Loucy (cell line): ENCODE results near the gene CGB1.
A peak's percentile ranks its signal among the peaks of the same experiment; 100 is the strongest.

Experiments used
- H2AFZ ChIP-seq: fragments of 200-600 bp; sonication (generic); 2 replicates; pipeline ENCODE4 v1.6.0; 2016; ENCODE audit warnings: antibody characterized with exemption, mild to moderate bottlenecking, low read length, moderate library complexity
- H3F3A ChIP-seq: fragments of 200-600 bp; 2 replicates; pipeline ENCODE4 v1.6.0; 2016; ENCODE audit warnings: antibody characterized with exemption, low read depth, mild to moderate bottlenecking
- H3K27me3 ChIP-seq: fragments of 200-600 bp; sonication (generic); 2 replicates; pipeline ENCODE4 v1.6.1; 2014; ENCODE audit warnings: low read length, mild to moderate bottlenecking; ENCODE audit not compliant: insufficient read depth, poor library complexity, severe bottlenecking
- H3K36me3 ChIP-seq: fragments of 200-600 bp; sonication (generic); 2 replicates; pipeline ENCODE4 v1.6.1; 2016; ENCODE audit warnings: low read length; ENCODE audit not compliant: insufficient read depth
- H3K4me1 ChIP-seq: fragments of 200-600 bp; sonication (generic); 2 replicates; pipeline ENCODE4 v1.5.1; 2014; ENCODE audit warnings: low read length, mild to moderate bottlenecking; ENCODE audit not compliant: insufficient read depth, poor library complexity, severe bottlenecking
- H3K4me2 ChIP-seq: fragments of 200-600 bp; sonication (generic); 2 replicates; pipeline ENCODE4 v1.6.0; 2014; ENCODE audit warnings: antibody characterized with exemption, low read length, low read depth, mild to moderate bottlenecking; ENCODE audit not compliant: poor library complexity, severe bottlenecking
- H3K4me3 ChIP-seq: fragments of 200-600 bp; sonication (generic); 2 replicates; pipeline ENCODE4 v1.5.1; 2014; ENCODE audit warnings: low read length, mild to moderate bottlenecking, mixed read lengths; ENCODE audit not compliant: poor library complexity, severe bottlenecking
- H3K79me2 ChIP-seq: fragments of 200-600 bp; sonication (generic); 2 replicates; pipeline ENCODE4 v1.6.1; 2014; ENCODE audit warnings: low read length; ENCODE audit not compliant: insufficient read depth
- H3K9ac ChIP-seq: fragments of 200-600 bp; sonication (generic); 2 replicates; pipeline ENCODE4 v1.6.0; 2014; ENCODE audit warnings: mild to moderate bottlenecking, low read depth, low read length, moderate library complexity; ENCODE audit not compliant: poor library complexity, severe bottlenecking
- H3K9me2 ChIP-seq: fragments of 200-600 bp; sonication (generic); replicated peaks from 2 replicates; pipeline ENCODE4 v1.6.1; 2016; ENCODE audit warnings: low read depth, low read length, mixed read lengths
- H3K9me3 ChIP-seq: fragments of 200-600 bp; sonication (generic); 2 replicates; pipeline ENCODE4 v1.6.1; 2014; ENCODE audit warnings: mild to moderate bottlenecking, antibody characterized with exemption, low read length, low read depth; ENCODE audit not compliant: insufficient read depth
- H4K20me1 ChIP-seq: fragments of 200-600 bp; sonication (generic); 2 replicates; pipeline ENCODE4 v1.6.0; 2014; ENCODE audit warnings: antibody characterized with exemption, low read length, mild to moderate bottlenecking; ENCODE audit not compliant: insufficient read depth, poor library complexity, severe bottlenecking
- CTCF ChIP-seq: fragments of 200-600 bp; sonication (generic); conservative IDR thresholded peaks from 2 replicates; pipeline ENCODE4 v1.5.1; 2014; ENCODE audit warnings: mild to moderate bottlenecking, antibody characterized with exemption, low read length
- EZH2phosphoT487 ChIP-seq: fragments of 200-600 bp; IDR thresholded peaks from 2 replicates; pipeline ENCODE4 v1.6.1; 2018; ENCODE audit warnings: antibody characterized with exemption, mild to moderate bottlenecking, moderate library complexity, borderline replicate concordance

Gene CGB1

GRCh38 chr19:49067554-49067953 is 30.9 kb upstream of the CGB1 start:
- no peaks in the 10 kb centered on the region for H3K79me2 ChIP-seq
- TF ChIP-seq CTCF (no peak), EZH2phosphoT487 (no peak)
- H3K4me3 ChIP-seq: no peak overlapping the region
- no peaks in the 10 kb centered on the region for H4K20me1 ChIP-seq
- no peaks in the 10 kb centered on the region for H3K9me3 ChIP-seq
- no peak overlapping the region for H2AFZ ChIP-seq
- no peaks in the 10 kb centered on the region for H3K9me2 ChIP-seq
- H3K4me1 ChIP-seq: no peaks in the 10 kb centered on the region
- no peaks in the 10 kb centered on the region for H3F3A ChIP-seq
- H3K9ac ChIP-seq: no peak overlapping the region
- H3K4me2 ChIP-seq: no peak overlapping the region
- H3K27me3 ChIP-seq: no peaks in the 10 kb centered on the region
- no peaks in the 10 kb centered on the region for H3K36me3 ChIP-seq

- Histone ChIP-seq H3K4me1 (no peaks in the 10 kb centered on the region), H2AFZ (no peak overlapping the region), H3K9me2 (no peaks in the 10 kb centered on the region), H3K9me3 (no peaks in the 10 kb centered on the region), H3K36me3 (no peaks in the 10 kb centered on the region), H4K20me1 (no peaks in the 10 kb centered on the region), H3F3A (no peaks in the 10 kb centered on the region), H3K4me2 (no peak overlapping the region), H3K9ac (no peak overlapping the region), H3K79me2 (no peaks in the 10 kb centered on the region), H3K27me3 (no peaks in the 10 kb centered on the region), H3K4me3 (no peak overlapping the region)
- TF ChIP-seq CTCF (no peak), EZH2phosphoT487 (no peak)
Measured at GRCh38 chr19:49065905-49066512, 29.3 kb upstream of the CGB1 start.

GRCh38 chr19:49064768-49065611 is 28.3 kb upstream of the CGB1 start, which contains the start of gene NTF4:
TSS of gene NTF4 (minus strand) at chr19:49064818. CDS start at chr19:49061997, 2,821 bp downstream.
- Histone ChIP-seq H2AFZ (no peak within 1 kb of the TSS), H3F3A (no peaks in the 10 kb centered on the region), H3K4me1 (no peaks in the 10 kb centered on the region), H3K36me3 (no peaks in the 10 kb centered on the region), H4K20me1 (no peaks in the 10 kb centered on the region), H3K4me2 (peak within 1 kb of the TSS; percentile 16), H3K79me2 (no peaks in the 10 kb centered on the region), H3K9ac (no peak within 1 kb of the TSS), H3K27me3 (no peaks in the 10 kb centered on the region), H3K9me3 (no peaks in the 10 kb centered on the region), H3K9me2 (no peaks in the 10 kb centered on the region), H3K4me3 (no peak within 1 kb of the TSS)
- TF ChIP-seq CTCF (no peak), EZH2phosphoT487 (no peak)
